Measurements from ENCODE around the gene SSPN.

Gene SSPN

GRCh38 chr12:26280869-26281268 lies 85.5 kb downstream of the SSPN start:
- H3K36me3 ChIP-seq (ENCODE audit: control insufficient read depth in 1 of 2, insufficient read depth in 2 of 2, low read length in 2 of 2) = no peaks in the 10 kb centered on the region
- H3K27ac ChIP-seq (ENCODE audit: low read depth, low read length) = no peak overlapping the region
- H3K4me1 ChIP-seq (ENCODE audit: control insufficient read depth in 1 of 2, insufficient read depth in 2 of 2, low read length in 2 of 2) = peaks cover 9 to 22% of the 10 kb centered on the region in 2 donors
- H3K9ac ChIP-seq (ENCODE audit: low read depth in 1 of 2, low read length in 2 of 2) = no peak overlapping the region
- no peak overlapping the region for H3K4me3 ChIP-seq (ENCODE audit: low read depth in 1 of 2, low read length in 2 of 2)
- H3K27me3 ChIP-seq (ENCODE audit: control insufficient read depth in 1 of 2, insufficient read depth in 2 of 2, low read length in 2 of 2) = no peaks in the 10 kb centered on the region
- no peaks in the 10 kb centered on the region for H3K9me3 ChIP-seq (ENCODE audit: control insufficient read depth in 1 of 2, low read length in 2 of 2)

DNA sequence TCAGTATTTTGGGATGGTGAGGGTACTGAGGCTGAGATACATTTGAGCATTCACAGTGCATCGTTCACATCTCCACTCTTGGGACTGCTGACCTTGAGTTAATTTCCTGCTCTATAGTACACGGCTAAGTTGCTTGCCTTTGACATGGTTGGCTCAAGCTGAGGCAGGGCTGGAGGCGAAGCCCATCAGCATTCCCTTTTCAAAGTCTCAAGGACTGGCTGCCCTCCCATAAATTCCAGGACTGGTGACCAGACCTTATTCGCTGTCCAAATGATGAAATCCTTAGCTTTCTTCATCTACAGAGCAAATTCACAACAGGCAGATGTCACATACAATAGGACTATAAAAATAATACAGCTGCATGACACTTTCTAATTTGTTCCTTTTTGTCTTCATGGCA lies 85.9 kb downstream of the SSPN start:
- Histone ChIP-seq H3K27ac (ENCODE audit: low read depth, low read length) (no peak overlapping the region), H3K4me3 (ENCODE audit: low read depth in 1 of 2, low read length in 2 of 2) (no peak overlapping the region), H3K36me3 (ENCODE audit: control insufficient read depth in 1 of 2, insufficient read depth in 2 of 2, low read length in 2 of 2) (no peaks in the 10 kb centered on the region), H3K4me1 (ENCODE audit: control insufficient read depth in 1 of 2, insufficient read depth in 2 of 2, low read length in 2 of 2) (peaks cover 9 to 22% of the 10 kb centered on the region in 2 donors), H3K9me3 (ENCODE audit: control insufficient read depth in 1 of 2, low read length in 2 of 2) (no peaks in the 10 kb centered on the region), H3K27me3 (ENCODE audit: control insufficient read depth in 1 of 2, insufficient read depth in 2 of 2, low read length in 2 of 2) (no peaks in the 10 kb centered on the region), H3K9ac (ENCODE audit: low read depth in 1 of 2, low read length in 2 of 2) (no peak overlapping the region)

DNA sequence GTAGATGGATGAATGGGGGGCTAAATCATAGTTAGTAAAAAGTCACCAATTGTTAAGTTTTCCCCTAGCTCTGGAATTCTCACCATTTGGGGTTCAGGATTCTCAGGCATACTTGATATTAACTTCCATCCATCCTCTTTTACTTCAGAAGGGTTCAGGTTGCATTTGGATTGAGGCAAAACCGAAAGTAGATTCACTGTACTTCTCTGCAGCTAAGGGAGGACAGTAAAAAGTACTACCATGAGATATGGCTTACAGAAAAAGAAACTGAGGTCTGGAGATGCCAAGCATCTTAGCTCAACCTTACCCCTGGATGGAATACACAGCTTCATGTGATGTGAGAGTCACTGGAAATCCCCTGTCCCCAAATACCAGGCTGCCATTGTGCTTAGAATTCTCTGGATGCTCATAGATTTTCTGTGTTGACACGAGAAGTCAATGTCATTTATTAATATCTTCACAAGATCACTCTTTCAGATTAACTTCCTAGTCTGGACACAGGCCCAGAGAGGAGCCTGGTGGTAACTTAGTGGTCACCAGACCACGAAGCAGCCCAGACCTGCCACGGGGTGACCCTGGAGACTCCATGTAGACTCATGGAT lies 87.1 kb downstream of the SSPN start:
- Histone ChIP-seq H3K4me3 (ENCODE audit: low read depth in 1 of 2, low read length in 2 of 2) (no peak overlapping the region), H3K36me3 (ENCODE audit: control insufficient read depth in 1 of 2, insufficient read depth in 2 of 2, low read length in 2 of 2) (no peaks in the 10 kb centered on the region), H3K27ac (ENCODE audit: low read depth, low read length) (no peak overlapping the region)

GRCh38 chr12:26283046-26283445 lies 87.7 kb downstream of the SSPN start:
- Histone ChIP-seq H3K9me3 (ENCODE audit: control insufficient read depth in 1 of 2, low read length in 2 of 2) (no peaks in the 10 kb centered on the region), H3K4me1 (ENCODE audit: control insufficient read depth in 1 of 2, insufficient read depth in 2 of 2, low read length in 2 of 2) (peaks cover 9 to 22% of the 10 kb centered on the region in 2 donors), H3K27me3 (ENCODE audit: control insufficient read depth in 1 of 2, insufficient read depth in 2 of 2, low read length in 2 of 2) (no peaks in the 10 kb centered on the region), H3K9ac (ENCODE audit: low read depth in 1 of 2, low read length in 2 of 2) (no peak overlapping the region), H3K4me3 (ENCODE audit: low read depth in 1 of 2, low read length in 2 of 2) (no peak overlapping the region), H3K27ac (ENCODE audit: low read depth, low read length) (no peak overlapping the region), H3K36me3 (ENCODE audit: control insufficient read depth in 1 of 2, insufficient read depth in 2 of 2, low read length in 2 of 2) (no peaks in the 10 kb centered on the region)

More for the DNA sequence above, 87.1 kb downstream of the SSPN start:
- H3K9me3 ChIP-seq (ENCODE audit: control insufficient read depth in 1 of 2, low read length in 2 of 2) = no peaks in the 10 kb centered on the region
- H3K27me3 ChIP-seq (ENCODE audit: control insufficient read depth in 1 of 2, insufficient read depth in 2 of 2, low read length in 2 of 2) = no peaks in the 10 kb centered on the region
- H3K4me1 ChIP-seq (ENCODE audit: control insufficient read depth in 1 of 2, insufficient read depth in 2 of 2, low read length in 2 of 2) = peaks cover 9 to 22% of the 10 kb centered on the region in 2 donors
- no peak overlapping the region for H3K9ac ChIP-seq (ENCODE audit: low read depth in 1 of 2, low read length in 2 of 2)

- Histone ChIP-seq H3K9ac (ENCODE audit: low read depth in 1 of 2, low read length in 2 of 2) (no peak overlapping the region), H3K27me3 (ENCODE audit: control insufficient read depth in 1 of 2, insufficient read depth in 2 of 2, low read length in 2 of 2) (no peaks in the 10 kb centered on the region), H3K9me3 (ENCODE audit: control insufficient read depth in 1 of 2, low read length in 2 of 2) (no peaks in the 10 kb centered on the region), H3K4me1 (ENCODE audit: control insufficient read depth in 1 of 2, insufficient read depth in 2 of 2, low read length in 2 of 2) (peaks cover 5 to 23% of the 10 kb centered on the region in 2 donors), H3K36me3 (ENCODE audit: control insufficient read depth in 1 of 2, insufficient read depth in 2 of 2, low read length in 2 of 2) (no peaks in the 10 kb centered on the region), H3K27ac (ENCODE audit: low read depth, low read length) (no peak overlapping the region), H3K4me3 (ENCODE audit: low read depth in 1 of 2, low read length in 2 of 2) (no peak overlapping the region)
Observed at GRCh38 chr12:26283617-26284016, 88.2 kb downstream of the SSPN start.

DNA sequence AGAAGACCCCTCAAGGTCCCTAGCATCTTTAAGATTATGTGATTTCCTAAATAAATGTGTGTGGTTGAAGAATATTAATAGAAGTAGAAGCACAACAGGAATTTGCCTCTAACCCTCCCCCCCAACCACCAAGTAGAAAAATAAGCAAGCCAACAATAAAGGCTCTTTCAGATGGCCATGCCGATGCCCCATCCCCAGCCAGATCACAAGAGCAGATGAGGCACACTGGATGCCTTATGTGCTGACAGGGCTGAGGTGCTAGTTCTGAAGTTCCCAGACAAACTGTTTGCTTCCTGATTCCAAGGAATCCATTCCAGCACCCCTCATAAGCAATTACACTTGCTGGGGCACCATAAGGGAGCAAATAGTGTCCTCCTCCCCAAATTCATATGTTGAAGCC lies 90.0 kb downstream of the SSPN start:
- no peak overlapping the region for H3K27ac ChIP-seq (ENCODE audit: low read depth, low read length)
- H3K36me3 ChIP-seq (ENCODE audit: control insufficient read depth in 1 of 2, insufficient read depth in 2 of 2, low read length in 2 of 2) = no peaks in the 10 kb centered on the region
- no peaks in the 10 kb centered on the region for H3K27me3 ChIP-seq (ENCODE audit: control insufficient read depth in 1 of 2, insufficient read depth in 2 of 2, low read length in 2 of 2)
- H3K4me3 ChIP-seq (ENCODE audit: low read depth in 1 of 2, low read length in 2 of 2) = no peak overlapping the region
- no peaks in the 10 kb centered on the region for H3K9me3 ChIP-seq (ENCODE audit: control insufficient read depth in 1 of 2, low read length in 2 of 2)
- peaks cover 0 to 10% of the 10 kb centered on the region in 2 donors for H3K4me1 ChIP-seq (ENCODE audit: control insufficient read depth in 1 of 2, insufficient read depth in 2 of 2, low read length in 2 of 2)
- no peak overlapping the region for H3K9ac ChIP-seq (ENCODE audit: low read depth in 1 of 2, low read length in 2 of 2)

DNA sequence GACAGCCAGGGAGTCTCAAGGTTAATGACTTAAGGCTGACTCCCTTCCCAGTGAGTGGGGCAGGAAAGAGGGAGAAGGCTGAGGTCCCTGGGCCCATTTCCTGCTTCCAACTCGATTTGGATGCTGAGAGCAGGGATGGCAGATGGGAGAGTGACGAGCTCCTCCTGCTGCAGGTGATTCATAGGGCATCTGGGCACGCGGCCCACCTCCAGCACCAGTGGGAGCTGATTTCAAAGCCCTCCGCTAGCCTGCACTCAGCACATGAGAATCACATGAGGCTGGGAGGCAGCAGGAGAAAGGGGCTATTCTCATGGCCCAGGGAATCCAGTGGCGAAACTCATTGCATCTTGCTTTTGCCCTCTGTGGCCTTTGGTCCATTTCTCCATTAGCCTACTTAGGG lies 90.8 kb downstream of the SSPN start:
- no peak overlapping the region for H3K4me3 ChIP-seq (ENCODE audit: low read depth in 1 of 2, low read length in 2 of 2)
- H3K27me3 ChIP-seq (ENCODE audit: control insufficient read depth in 1 of 2, insufficient read depth in 2 of 2, low read length in 2 of 2) = no peaks in the 10 kb centered on the region
- H3K36me3 ChIP-seq (ENCODE audit: control insufficient read depth in 1 of 2, insufficient read depth in 2 of 2, low read length in 2 of 2) = no peaks in the 10 kb centered on the region
- no peaks in the 10 kb centered on the region for H3K9me3 ChIP-seq (ENCODE audit: control insufficient read depth in 1 of 2, low read length in 2 of 2)
- peaks cover 2 to 15% of the 10 kb centered on the region in 2 donors for H3K4me1 ChIP-seq (ENCODE audit: control insufficient read depth in 1 of 2, insufficient read depth in 2 of 2, low read length in 2 of 2)
- no peak overlapping the region for H3K27ac ChIP-seq (ENCODE audit: low read depth, low read length)
- no peak overlapping the region for H3K9ac ChIP-seq (ENCODE audit: low read depth in 1 of 2, low read length in 2 of 2)

GRCh38 chr12:26287671-26288381 lies 92.5 kb downstream of the SSPN start:
- no peak overlapping the region for H3K27ac ChIP-seq (ENCODE audit: low read depth, low read length)
- peaks cover 3 to 11% of the 10 kb centered on the region in 2 donors for H3K4me1 ChIP-seq (ENCODE audit: control insufficient read depth in 1 of 2, insufficient read depth in 2 of 2, low read length in 2 of 2)
- H3K36me3 ChIP-seq (ENCODE audit: control insufficient read depth in 1 of 2, insufficient read depth in 2 of 2, low read length in 2 of 2) = no peaks in the 10 kb centered on the region
- no peaks in the 10 kb centered on the region for H3K27me3 ChIP-seq (ENCODE audit: control insufficient read depth in 1 of 2, insufficient read depth in 2 of 2, low read length in 2 of 2)
- no peak overlapping the region for H3K9ac ChIP-seq (ENCODE audit: low read depth in 1 of 2, low read length in 2 of 2)
- H3K4me3 ChIP-seq (ENCODE audit: low read depth in 1 of 2, low read length in 2 of 2) = no peak overlapping the region
- H3K9me3 ChIP-seq (ENCODE audit: control insufficient read depth in 1 of 2, low read length in 2 of 2) = no peaks in the 10 kb centered on the region

GRCh38 chr12:26290565-26290964 lies 95.2 kb downstream of the SSPN start:
- Histone ChIP-seq H3K27me3 (ENCODE audit: control insufficient read depth in 1 of 2, insufficient read depth in 2 of 2, low read length in 2 of 2) (no peaks in the 10 kb centered on the region), H3K9me3 (ENCODE audit: control insufficient read depth in 1 of 2, low read length in 2 of 2) (no peaks in the 10 kb centered on the region), H3K36me3 (ENCODE audit: control insufficient read depth in 1 of 2, insufficient read depth in 2 of 2, low read length in 2 of 2) (no peaks in the 10 kb centered on the region), H3K4me3 (ENCODE audit: low read depth in 1 of 2, low read length in 2 of 2) (no peak overlapping the region), H3K9ac (ENCODE audit: low read depth in 1 of 2, low read length in 2 of 2) (no peak overlapping the region), H3K27ac (ENCODE audit: low read depth, low read length) (no peak overlapping the region), H3K4me1 (ENCODE audit: control insufficient read depth in 1 of 2, insufficient read depth in 2 of 2, low read length in 2 of 2) (peaks cover 3 to 11% of the 10 kb centered on the region in 2 donors)

- Histone ChIP-seq H3K27me3 (ENCODE audit: control insufficient read depth in 1 of 2, insufficient read depth in 2 of 2, low read length in 2 of 2) (no peaks in the 10 kb centered on the region), H3K4me3 (ENCODE audit: low read depth in 1 of 2, low read length in 2 of 2) (no peak overlapping the region), H3K27ac (ENCODE audit: low read depth, low read length) (no peak overlapping the region), H3K9ac (ENCODE audit: low read depth in 1 of 2, low read length in 2 of 2) (no peak overlapping the region), H3K9me3 (ENCODE audit: control insufficient read depth in 1 of 2, low read length in 2 of 2) (no peaks in the 10 kb centered on the region), H3K36me3 (ENCODE audit: control insufficient read depth in 1 of 2, insufficient read depth in 2 of 2, low read length in 2 of 2) (no peaks in the 10 kb centered on the region), H3K4me1 (ENCODE audit: control insufficient read depth in 1 of 2, insufficient read depth in 2 of 2, low read length in 2 of 2) (peaks cover 3 to 11% of the 10 kb centered on the region in 2 donors)
Observed at GRCh38 chr12:26292596-26292995, 97.2 kb downstream of the SSPN start.

Measured in duodenal mucosa (tissue), 2 donors.